Measurements from ENCODE around the gene ZMYM3. TPM values are rescaled to one million over a fixed set of nuclear protein-coding genes. Genes with fewer than 3 reads are reported as not detected.

The ZMYM3 gene
- total and polyA plus RNA-seq, 9 donors = 17.2 to 75.8 (median 50.1) TPM

DNA sequence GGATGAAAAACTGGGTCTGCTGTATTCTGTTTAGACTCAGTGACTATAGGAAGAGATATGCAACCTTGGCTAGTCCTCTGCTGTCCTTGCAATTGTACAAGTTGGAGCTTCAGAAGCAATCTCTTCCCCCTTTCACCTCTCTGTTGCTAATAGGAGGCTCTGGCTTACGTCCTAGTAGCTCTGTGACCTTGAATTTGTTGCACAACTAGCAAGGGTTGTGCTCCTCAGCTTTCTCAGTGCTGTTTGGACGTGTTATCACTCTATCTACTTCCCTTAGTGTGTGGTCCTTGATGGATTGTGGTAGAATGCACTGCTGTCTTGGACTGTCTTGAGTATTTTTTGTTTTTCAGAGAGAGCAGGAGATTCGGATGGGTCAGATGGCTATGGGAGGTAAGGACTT, 44.2 kb upstream of the ZMYM3 start:
- Histone ChIP-seq H3K36me3 (no peaks in the 10 kb centered on the region), H3K9me3 (no peaks in the 10 kb centered on the region), H3K4me1 (ENCODE audit: insufficient read depth) (peaks cover 5% of the 10 kb centered on the region), H3K4me3 (no peak overlapping the region), H3K27ac (no peak overlapping the region), H3K27me3 (no peaks in the 10 kb centered on the region)
- 19 to 25% (median 19%) methylated on average over 3 of the region's 3 CpGs for WGBS, 3 donors
- intact Hi-C loops (cut with DNase I) = loop anchor here in 1 of 4 donors (10.0 kb wide), 1 partner anchor 67 kb away; the partner anchor contains the start of gene TAF1
- peak in 2 of 5 donors; percentile 37 to 71 for DNase-seq
- TF ChIP-seq CTCF (IDR thresholded peaks at IDR 0.05) (no peak), EP300 (IDR thresholded peaks at IDR 0.05) (no peak)

DNA sequence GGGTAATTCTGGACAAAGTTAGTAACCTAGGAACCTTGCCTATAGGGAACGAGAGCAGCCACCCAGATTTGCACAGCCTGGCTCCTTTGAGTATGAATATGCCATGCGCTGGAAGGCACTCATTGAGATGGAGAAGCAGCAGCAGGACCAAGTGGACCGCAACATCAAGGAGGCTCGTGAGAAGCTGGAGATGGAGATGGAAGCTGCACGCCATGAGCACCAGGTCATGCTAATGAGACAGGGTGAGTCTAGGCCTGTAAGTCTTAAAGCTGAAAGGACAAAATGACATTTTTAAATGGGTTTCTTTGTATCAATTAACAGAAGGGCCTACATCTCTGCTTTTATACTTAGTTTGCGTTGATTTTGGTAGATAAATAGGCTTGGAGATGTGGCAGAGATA, 42.9 kb upstream of the ZMYM3 start:
- no peak for DNase-seq
- Histone ChIP-seq H3K4me3 (no peak overlapping the region), H3K4me1 (ENCODE audit: insufficient read depth) (peaks cover 5% of the 10 kb centered on the region), H3K9me3 (no peaks in the 10 kb centered on the region), H3K36me3 (no peaks in the 10 kb centered on the region), H3K27ac (no peak overlapping the region), H3K27me3 (no peaks in the 10 kb centered on the region)
- 80 to 84% (median 83%) methylated on average over 6 of the region's 6 CpGs for WGBS, 3 donors
- intact Hi-C loops (cut with DNase I) = loop anchor here in 1 of 4 donors (10.0 kb wide), 1 partner anchor 68 kb away; the partner anchor contains the start of gene TAF1
- TF ChIP-seq EP300 (IDR thresholded peaks at IDR 0.05) (no peak), POLR2A (IDR thresholded peaks at IDR 0.05) (no peak), CTCF (IDR thresholded peaks at IDR 0.05) (no peak)

GRCh38 chrX:71292669-71293365, 38.9 kb upstream of the ZMYM3 start:
- intact Hi-C loops (cut with DNase I) = loop anchor here in 1 of 4 donors (10.0 kb wide), 1 partner anchor 72 kb away; the partner anchor contains the start of gene TAF1
- WGBS, 3 donors = 70 to 77% (median 75%) methylated on average over 7 of the region's 7 CpGs
- no peak overlapping the region for H3K4me3 ChIP-seq
- no peak for DNase-seq
- no peaks in the 10 kb centered on the region for H3K27me3 ChIP-seq
- H3K36me3 ChIP-seq = no peaks in the 10 kb centered on the region
- no peak overlapping the region for H3K27ac ChIP-seq
- TF ChIP-seq EP300 (IDR thresholded peaks at IDR 0.05) (no peak), POLR2A (IDR thresholded peaks at IDR 0.05) (no peak), CTCF (IDR thresholded peaks at IDR 0.05) (no peak)
- peaks cover 3% of the 10 kb centered on the region for H3K4me1 ChIP-seq (ENCODE audit: insufficient read depth)
- no peaks in the 10 kb centered on the region for H3K9me3 ChIP-seq

- H3K9me3 ChIP-seq = no peaks in the 10 kb centered on the region
- H3K4me3 ChIP-seq = no peak overlapping the region
- 47 to 55% (median 51%) methylated on average over 6 of the region's 6 CpGs for WGBS, 3 donors
- H3K27ac ChIP-seq = no peak overlapping the region
- H3K36me3 ChIP-seq = no peaks in the 10 kb centered on the region
- H3K4me1 ChIP-seq (ENCODE audit: insufficient read depth) = no peaks in the 10 kb centered on the region
- no peak for TF ChIP-seq POLR2A (IDR thresholded peaks at IDR 0.05)
- TF ChIP-seq CTCF (IDR thresholded peaks at IDR 0.05) = no peak
- TF ChIP-seq EP300 (IDR thresholded peaks at IDR 0.05) = no peak
- no peaks in the 10 kb centered on the region for H3K27me3 ChIP-seq
- intact Hi-C loops (cut with DNase I) = loop anchor here in 1 of 4 donors (10.0 kb wide), 1 partner anchor 73 kb away; the partner anchor contains the start of gene TAF1
- no peak for DNase-seq
These were observed 37.4 kb upstream of the ZMYM3 start for GRCh38 chrX:71291381-71291780.

Data from ovary (tissue), 9 donors.